Heart left ventricle (tissue), 16 donors: Measurements from ENCODE around the gene TANGO2. TPM values are rescaled to one million over a fixed set of nuclear protein-coding genes. Genes with fewer than 3 reads are reported as not detected.
A peak's percentile ranks its signal among the peaks of the same experiment; 100 is the strongest.

Source experiments
- ATAC-seq, 4 donors: fragments of 200-7000 bp; cut with Tn5 transposase; one replicate each; pipeline ENCODE4 v1.9.1; 2020 to 2022; ENCODE audit warnings: moderate library complexity in 4 of 4, mild to moderate bottlenecking in 3 of 4, moderate number of reproducible peaks in 1 of 4
- DNase-seq, 5 donors: peaks; one replicate each; pipeline ENCODE4 v3.0.0-alpha.2; 2020
- H3K27ac ChIP-seq, 12 donors: fragments of 200-600 bp; sonication (generic) in 4 of 12; one replicate each; pipeline versions ENCODE4 v1.5.0 to v1.8.0; 2016 to 2022; ENCODE audit warnings: mild to moderate bottlenecking in 2 of 12
- H3K27me3 ChIP-seq, 9 donors: fragments of 200-600 bp; sonication (generic) in 2 of 9; one replicate each; pipeline versions ENCODE4 v1.5.1 to v1.8.0; 2016 to 2022; ENCODE audit warnings: mild to moderate bottlenecking in 3 of 9
- H3K36me3 ChIP-seq, 9 donors: fragments of 200-600 bp; sonication (generic) in 2 of 9; one replicate each; pipeline versions ENCODE4 v1.5.0 to v1.8.0; 2018 to 2022; ENCODE audit warnings: mild to moderate bottlenecking in 2 of 9
- H3K4me1 ChIP-seq, 12 donors: fragments of 200-600 bp; sonication (generic) in 4 of 12; one replicate each; pipeline versions ENCODE4 v1.5.0 to v1.8.0; 2016 to 2022; ENCODE audit warnings: mild to moderate bottlenecking in 3 of 12
- H3K4me3 ChIP-seq, 12 donors: fragments of 200-600 bp; sonication (generic) in 4 of 12; one replicate each; pipeline versions ENCODE4 v1.5.0 to v1.8.0; 2017 to 2022; ENCODE audit warnings: mild to moderate bottlenecking in 9 of 12, moderate library complexity in 4 of 12
- H3K9me3 ChIP-seq, 12 donors: fragments of 200-600 bp; sonication (generic) in 4 of 12; one replicate each; pipeline versions ENCODE4 v1.5.0 to v1.8.0; 2016 to 2022; ENCODE audit warnings: mild to moderate bottlenecking in 1 of 12
- CTCF ChIP-seq, 12 donors: fragments of 200-600 bp; sonication (generic) in 4 of 12; IDR thresholded peaks; one replicate each; pipeline versions ENCODE4 v1.5.0 to v1.8.0; 2018 to 2022; ENCODE audit warnings: antibody characterized with exemption in 12 of 12, mild to moderate bottlenecking in 5 of 12
- POLR2A ChIP-seq, 2 donors: fragments of 450-650 bp; IDR thresholded peaks; one replicate each; pipeline ENCODE4 v1.6.1; 2017; ENCODE audit warnings: antibody characterized with exemption in 2 of 2, mild to moderate bottlenecking in 2 of 2, moderate library complexity in 2 of 2
- WGBS, 4 donors: extraction: QIAGEN DNeasy Blood & Tissue Kit in 2 of 4; methylation state at CpG; one replicate each; pipeline versions ENCODE4 v1.1.5 to v1.1.7; 2013 to 2018; 5-methylcytosine and 5-hydroxymethylcytosine counted together
- intact Hi-C, 10 donors: fragments of 100-400 bp; cut with DNase I; formaldehyde crosslinking; loops; one replicate each; pipeline versions ENCODE4 v1.11.1 to v1.14.2; 2022
- polyA plus RNA-seq, 2 donors: library from polyadenylated mRNA; stranded (reverse); fragments of 200-250 nt; gene quantifications; one replicate each; pipeline ENCODE4 v1.2.3, GENCODE V29; 2013
- total RNA-seq, 9 donors: library from RNA; depleted of rRNA in 2 of 9; stranded (reverse); fragments of >200 nt in 2 of 9; fragmentation: NEBNext Ultra II Directional in 3 of 9; extraction: Animal tissue kit (Norgen Biotek cat#: 25700) in 3 of 9; gene quantifications; one replicate each; pipeline versions ENCODE4 v1.1.0 to v1.2.4, GENCODE V29; 2016 to 2023
- donor health status: ischemic (EF 13 %, LVEDD 7.1; RV severe dilation, severe dysfunction).
- donor health status: healthy with polysubstance abuse.
- donor health status: DM: no; HTN: yes; CAD: no.
- donor health status: DM: no; HTN: no; CAD: no.
- donor health status: ischemic (EF 25% LVEDD 6.9; RV normal size, moderate dysfunction).
- donor health status: ischemic (EF 25% LVEDD 5.7; RV mildly dilated, moderate dysfunction).
- donor health status: healthy.
- donor health status: DM: yes; HTN: yes; CAD: no.
- donor health status: ischemic (EF 35%, LVEDD 5.7; RV mildly dilated, moderate dysfunction).
- donor health status: nonischemic (EF 11% LVEDD 7.7; RV severe dilation, severe dysfunction).
- donor health status: DM: yes; HTN: yes; CAD: no.
- donor health status: PGD.
- donor health status: ischemic (EF 29% LVEDD 5.4; RV normal size, mild dysfunction).
- donor health status: nonischemic (EF 23%, LVEDD 6.1; RV moderate dilation, normal function).

Gene TANGO2
- total and polyA plus RNA-seq, 11 donors: 51.3 to 341 (median 63.0) TPM

DNA sequence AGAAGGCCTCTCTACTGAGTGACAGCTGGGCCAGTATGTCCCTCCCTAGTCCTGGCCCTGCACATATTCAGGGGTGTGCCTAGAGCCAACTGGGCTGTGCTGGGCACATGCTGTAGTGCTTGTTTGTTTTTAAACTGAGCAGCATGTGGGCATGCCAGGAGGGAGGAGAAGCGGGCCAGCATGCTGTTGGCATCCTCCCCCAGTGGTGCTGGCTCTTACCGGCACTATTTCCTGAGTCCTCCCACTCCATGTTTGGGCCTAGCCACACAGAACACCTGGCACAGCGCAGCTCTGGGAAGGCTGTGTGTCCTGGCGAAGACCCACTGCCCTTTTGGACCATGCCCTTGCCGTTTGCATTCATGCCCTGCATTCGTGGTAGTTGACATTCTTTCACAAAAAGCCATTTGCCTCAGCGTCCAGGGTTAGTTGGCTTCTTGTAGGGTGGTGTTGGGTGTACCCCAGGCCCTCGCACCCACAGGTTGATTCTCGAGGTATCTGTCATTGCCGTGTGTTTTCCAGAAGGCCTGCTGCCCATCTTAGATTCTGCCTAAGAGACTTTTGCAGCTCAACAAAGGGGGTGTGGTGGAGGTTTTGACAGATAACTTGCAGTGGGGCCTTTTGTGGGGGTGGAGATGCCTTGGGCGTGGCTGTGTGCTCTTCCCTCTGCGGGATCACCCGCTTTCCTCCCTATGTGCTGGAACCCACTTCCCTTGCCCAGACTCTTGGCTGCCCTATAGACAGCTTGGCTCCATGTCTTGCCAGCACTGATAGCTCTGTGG lies 72.7 kb downstream of the TANGO2 start:
- WGBS, 4 donors: 67 to 86% (median 77%) methylated on average over 13 of the region's 13 CpGs
- Histone ChIP-seq H3K9me3 (peaks cover 0 to 11% (median 0%) of the 10 kb centered on the region in 12 donors), H3K4me3 (no peak overlapping the region), H3K27me3 (no peaks in the 10 kb centered on the region), H3K4me1 (peaks cover 0 to 13% (median 3%) of the 10 kb centered on the region in 12 donors), H3K36me3 (peaks cover 6 to 100% (median 100%) of the 10 kb centered on the region in 9 donors), H3K27ac (peak overlapping the region in 10 of 12 donors; percentile 9 to 73 (median 46))
- peak; percentile 98 to 99 (median 99) for ATAC-seq
- DNase-seq: peak in 4 of 5 donors; percentile 73 to 89 (median 82)
- intact Hi-C loops: loop anchor here in 1 of 10 donors (5.0 kb wide), 1 partner anchor 71 kb away; the partner anchor contains the start of gene TANGO2
- TF ChIP-seq CTCF (IDR thresholded peaks at IDR 0.05) (no peak), POLR2A (IDR thresholded peaks at IDR 0.05) (no peak)

DNA sequence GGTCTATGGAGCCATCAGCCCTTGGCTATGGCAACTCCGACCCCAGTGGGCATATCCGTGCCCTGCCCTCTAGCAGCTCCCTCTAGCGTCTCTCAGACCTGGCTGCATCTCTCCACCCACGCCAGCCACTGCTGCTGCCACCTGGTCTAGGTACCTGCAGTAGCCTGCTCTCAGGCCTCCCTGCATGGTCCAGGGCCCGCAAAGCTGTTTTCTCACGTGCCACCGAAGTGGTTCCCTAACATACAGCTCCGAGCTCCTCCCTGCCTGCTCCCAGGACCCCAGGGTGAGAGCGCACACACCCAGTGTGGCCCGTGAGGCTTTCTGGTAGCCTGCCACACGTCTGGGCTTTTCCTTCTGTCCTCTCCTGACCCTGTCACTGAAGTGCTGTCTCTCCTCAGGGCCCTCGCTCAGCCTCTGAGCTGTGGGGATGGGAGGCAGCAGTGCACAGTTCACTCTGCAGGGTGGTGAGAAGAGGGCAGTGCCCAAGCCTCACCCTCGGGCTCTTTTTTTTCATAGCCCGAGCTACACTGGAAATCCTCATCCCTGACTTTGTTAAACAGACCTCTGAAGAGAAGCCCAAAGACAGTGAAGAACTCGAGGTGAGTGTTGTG lies 73.4 kb downstream of the TANGO2 start:
- Histone ChIP-seq H3K27ac (peak overlapping the region in 5 of 12 donors; percentile 43 to 73 (median 51)), H3K9me3 (peaks cover 0 to 11% (median 0%) of the 10 kb centered on the region in 12 donors), H3K36me3 (peaks cover 6 to 100% (median 100%) of the 10 kb centered on the region in 9 donors), H3K4me3 (no peak overlapping the region), H3K4me1 (peaks cover 0 to 13% (median 3%) of the 10 kb centered on the region in 12 donors), H3K27me3 (no peaks in the 10 kb centered on the region)
- intact Hi-C loops: loop anchor here in 1 of 10 donors (5.0 kb wide), 1 partner anchor 72 kb away; the partner anchor contains the start of gene TANGO2
- ATAC-seq: peak in 1 of 4 donors; percentile 3
- TF ChIP-seq CTCF (IDR thresholded peaks at IDR 0.05) (no peak), POLR2A (IDR thresholded peaks at IDR 0.05) (no peak)
- WGBS, 4 donors: 92 to 93% (median 93%) methylated on average over 15 of the region's 15 CpGs
- DNase-seq: peak in 2 of 5 donors; percentile 11 to 13

DNA sequence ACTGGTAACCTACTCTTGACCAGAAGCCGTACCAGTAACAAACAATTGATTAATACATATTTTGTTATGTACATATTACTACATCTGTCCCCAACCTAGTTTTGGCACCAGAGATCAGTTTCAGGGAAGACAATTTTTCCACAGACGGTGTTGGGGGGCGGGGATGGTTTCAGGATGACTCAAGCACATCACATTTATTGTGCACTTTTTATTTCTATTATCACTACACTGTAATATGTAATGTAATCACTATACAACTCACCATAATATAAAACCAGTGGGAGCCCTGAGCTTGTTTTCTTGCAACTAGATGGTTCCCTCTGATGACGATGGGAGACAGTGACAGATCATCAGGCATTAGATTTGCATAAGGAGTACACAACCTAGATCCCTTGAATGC lies 74.6 kb downstream of the TANGO2 start:
- WGBS, 4 donors: 95 to 99% (median 96%) methylated on average over 4 of the region's 4 CpGs
- Histone ChIP-seq H3K4me3 (no peak overlapping the region), H3K27me3 (no peaks in the 10 kb centered on the region), H3K27ac (no peak overlapping the region), H3K4me1 (peaks cover 0 to 13% (median 3%) of the 10 kb centered on the region in 12 donors), H3K36me3 (peaks cover 3 to 100% (median 100%) of the 10 kb centered on the region in 9 donors), H3K9me3 (peaks cover 0 to 11% (median 0%) of the 10 kb centered on the region in 12 donors)
- TF ChIP-seq CTCF (IDR thresholded peaks at IDR 0.05) (no peak), POLR2A (IDR thresholded peaks at IDR 0.05) (no peak)
- DNase-seq (no peak), ATAC-seq (no peak)
- intact Hi-C loops: no loop called here
